GM12873 (cell line): ENCODE measurements around the gene ACRBP.

Experiments
- TF ChIP-seq, protein P1 (sequence below): IDR thresholded peaks from 2 replicates; pipeline ENCODE4 v1.5.1; 2012; ENCODE audit warnings: low read depth, mild to moderate bottlenecking, moderate library complexity, low read length, control low read depth; ENCODE audit not compliant: insufficient read depth; ENCODE audit errors: missing control alignments

Gene ACRBP

DNA sequence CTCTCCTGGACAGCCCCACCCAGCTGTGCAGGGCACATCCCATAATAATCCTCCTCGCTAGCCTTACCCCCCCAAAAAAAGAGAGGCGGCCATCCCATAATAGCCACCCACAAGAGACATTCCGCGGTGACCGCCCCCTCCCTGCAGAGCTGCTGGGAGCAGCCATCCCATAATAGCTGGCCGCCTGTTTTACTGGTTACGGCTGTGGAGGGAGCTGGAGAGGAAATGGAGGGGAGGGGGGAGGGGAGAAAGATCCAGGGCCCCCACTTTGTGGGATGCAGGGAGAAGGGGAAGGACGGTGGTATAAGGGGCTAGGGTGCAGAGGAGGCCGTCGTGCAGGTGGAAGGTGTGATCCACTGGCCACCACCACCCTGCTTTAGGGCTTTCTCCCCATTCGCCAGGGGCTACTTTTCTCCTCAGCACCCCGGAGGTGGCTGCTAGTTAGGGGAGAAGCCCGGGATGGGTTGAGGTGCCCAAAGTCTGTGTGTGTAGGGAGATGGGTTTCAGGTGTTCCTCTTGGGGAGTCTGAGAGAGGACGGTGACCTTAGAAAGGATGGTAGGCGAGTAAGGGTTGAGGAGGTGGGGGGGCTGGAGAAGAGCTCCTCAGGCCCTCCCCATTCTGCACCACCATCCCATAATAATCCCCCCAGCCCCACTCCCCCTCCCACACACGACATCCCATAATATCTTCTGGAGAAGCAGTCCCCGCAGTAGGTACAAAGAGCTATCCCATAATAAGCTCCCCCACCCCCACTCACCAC lies 34.0 kb downstream of the ACRBP start:
- TF ChIP-seq, protein P1, sequence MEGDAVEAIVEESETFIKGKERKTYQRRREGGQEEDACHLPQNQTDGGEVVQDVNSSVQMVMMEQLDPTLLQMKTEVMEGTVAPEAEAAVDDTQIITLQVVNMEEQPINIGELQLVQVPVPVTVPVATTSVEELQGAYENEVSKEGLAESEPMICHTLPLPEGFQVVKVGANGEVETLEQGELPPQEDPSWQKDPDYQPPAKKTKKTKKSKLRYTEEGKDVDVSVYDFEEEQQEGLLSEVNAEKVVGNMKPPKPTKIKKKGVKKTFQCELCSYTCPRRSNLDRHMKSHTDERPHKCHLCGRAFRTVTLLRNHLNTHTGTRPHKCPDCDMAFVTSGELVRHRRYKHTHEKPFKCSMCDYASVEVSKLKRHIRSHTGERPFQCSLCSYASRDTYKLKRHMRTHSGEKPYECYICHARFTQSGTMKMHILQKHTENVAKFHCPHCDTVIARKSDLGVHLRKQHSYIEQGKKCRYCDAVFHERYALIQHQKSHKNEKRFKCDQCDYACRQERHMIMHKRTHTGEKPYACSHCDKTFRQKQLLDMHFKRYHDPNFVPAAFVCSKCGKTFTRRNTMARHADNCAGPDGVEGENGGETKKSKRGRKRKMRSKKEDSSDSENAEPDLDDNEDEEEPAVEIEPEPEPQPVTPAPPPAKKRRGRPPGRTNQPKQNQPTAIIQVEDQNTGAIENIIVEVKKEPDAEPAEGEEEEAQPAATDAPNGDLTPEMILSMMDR, result no peak

- TF ChIP-seq, protein P1, result no peak
Observed at GRCh38 chr12:6612652-6613014, 34.6 kb downstream of the ACRBP start.

DNA sequence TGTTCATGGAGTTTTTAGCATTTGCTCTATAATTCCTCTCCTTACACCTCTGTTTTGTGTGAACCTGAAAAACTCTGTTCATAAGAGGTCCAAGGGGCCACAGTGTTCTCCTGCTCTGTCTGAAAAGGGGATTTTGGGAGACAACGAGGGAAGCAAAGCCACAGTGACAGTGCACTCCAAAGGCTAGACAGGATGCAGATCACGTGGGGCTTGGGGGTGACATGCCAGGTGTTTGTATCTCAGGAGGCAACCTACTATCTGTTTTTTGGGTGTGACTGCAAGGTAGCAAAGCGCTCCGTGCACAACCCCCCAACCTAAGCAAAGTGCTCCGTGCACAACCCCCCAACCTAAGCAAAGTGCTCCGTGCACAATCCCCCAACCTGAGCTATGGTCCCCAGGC lies 35.0 kb downstream of the ACRBP start:
- TF ChIP-seq, protein P1, result no peak

GRCh38 chr12:6608592-6609281 lies 38.5 kb downstream of the ACRBP start:
- TF ChIP-seq, protein P1, result no peak

DNA sequence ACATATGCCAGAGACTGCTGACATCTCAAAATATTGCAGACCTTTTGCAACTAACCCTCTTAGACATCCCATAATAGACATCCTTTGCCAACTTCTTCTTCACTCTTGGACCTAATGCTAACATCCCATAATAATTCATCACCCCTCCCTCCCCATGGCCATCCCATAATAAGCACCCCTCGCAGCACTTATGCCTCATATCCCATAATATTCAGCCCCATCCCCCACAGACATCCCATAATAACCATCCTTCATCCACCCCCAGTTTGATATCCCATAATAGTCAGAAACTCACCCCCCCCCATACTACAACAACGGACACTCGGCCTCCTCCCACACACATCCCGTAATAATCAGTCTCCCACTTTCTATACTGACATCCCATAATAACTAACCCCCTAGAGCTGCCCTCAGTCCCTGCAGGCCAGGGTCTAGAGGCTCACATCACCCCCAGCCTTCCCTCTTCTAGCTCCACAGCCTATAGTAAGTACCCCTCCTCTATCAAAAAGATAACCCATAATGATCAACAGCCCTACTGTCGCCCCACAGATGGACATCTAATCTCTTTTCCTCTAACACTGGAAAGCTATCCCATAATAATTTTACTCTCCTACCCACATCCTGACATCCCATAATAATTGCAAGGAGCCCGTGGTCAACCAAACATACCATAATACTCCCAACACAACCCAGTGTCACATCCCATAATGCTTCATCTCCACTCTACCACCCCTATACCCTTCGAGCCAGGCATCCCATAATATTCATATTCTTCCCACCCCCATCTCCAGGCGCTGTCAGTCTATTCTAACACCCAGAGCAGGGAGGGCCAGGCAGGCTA lies 39.3 kb downstream of the ACRBP start:
- TF ChIP-seq, protein P1, result no peak

GRCh38 chr12:6606331-6607131 lies 40.7 kb downstream of the ACRBP start:
- TF ChIP-seq, protein P1, result no peak
